HepG2 (cell line): ENCODE data around the gene SWI5. TPM values are rescaled to one million over a fixed set of nuclear protein-coding genes. Genes with fewer than 3 reads are reported as not detected.
A peak's percentile ranks its signal among the peaks of the same experiment; 100 is the strongest.

ENCODE experiments used
- CC2D1A ChIP-seq: sonication (generic); formaldehyde crosslinking; IDR thresholded peaks from 2 replicates; pipeline ENCODE4 v1.8.1; 2023; ENCODE audit warnings: mild to moderate bottlenecking, missing genetic modification reagents
- FIP1L1 ChIP-seq: fragments of 200-400 bp; formaldehyde crosslinking; IDR thresholded peaks from 2 replicates; pipeline ENCODE4 v1.6.1; 2018; ENCODE audit warnings: low read depth, mild to moderate bottlenecking, low read length, moderate library complexity, borderline replicate concordance; ENCODE audit not compliant: insufficient read depth
- FOXK2 ChIP-seq: fragments of 450-650 bp; IDR thresholded peaks from 2 replicates; pipeline ENCODE4 v1.6.1; 2016
- KDM6A ChIP-seq: IDR thresholded peaks from 2 replicates; pipeline ENCODE4 v1.6.1; 2016; ENCODE audit warnings: low read depth
- MAFK ChIP-seq, 2 experiments: IDR thresholded peaks in 1 of 2; conservative IDR thresholded peaks in 1 of 2; 2 replicates each; pipeline ENCODE4 v1.6.1; 2011; ENCODE audit warnings: improper control_type of control experiment in 2 of 2, low read length in 2 of 2
- MED8 ChIP-seq: sonication (generic); formaldehyde crosslinking; IDR thresholded peaks from 2 replicates; pipeline ENCODE4 v1.8.1; 2023; ENCODE audit warnings: mild to moderate bottlenecking, missing genetic modification reagents; ENCODE audit not compliant: insufficient replicate concordance
- NFYB ChIP-seq: sonication (generic); formaldehyde crosslinking; IDR thresholded peaks from 2 replicates; pipeline ENCODE4 v1.4.0; 2020; ENCODE audit warnings: missing genetic modification reagents
- PITX1 ChIP-seq: sonication (generic); formaldehyde crosslinking; IDR thresholded peaks from 2 replicates; pipeline ENCODE4 v1.5.1; 2020; ENCODE audit warnings: mild to moderate bottlenecking, missing genetic modification reagents
- SMAD9 ChIP-seq: sonication (generic); formaldehyde crosslinking; IDR thresholded peaks from 2 replicates; pipeline ENCODE4 v1.5.1; 2020; ENCODE audit warnings: mild to moderate bottlenecking, missing genetic modification reagents
- TBL1XR1 ChIP-seq: fragments of 150-350 bp; IDR thresholded peaks from 2 replicates; pipeline ENCODE4 v1.6.1; 2014; ENCODE audit warnings: borderline replicate concordance, low read length; ENCODE audit not compliant: partially characterized antibody
- U2AF2 ChIP-seq: fragments of 200-400 bp; formaldehyde crosslinking; IDR thresholded peaks from 2 replicates; pipeline ENCODE4 v1.6.1; 2017; ENCODE audit warnings: low read depth, mild to moderate bottlenecking, low read length
- ZNF3 ChIP-seq: IDR thresholded peaks from 2 replicates; pipeline ENCODE4 v1.7.0; 2017; ENCODE audit warnings: inconsistent platforms
- ZNF552 ChIP-seq: sonication (generic); formaldehyde crosslinking; IDR thresholded peaks from 2 replicates; pipeline ENCODE4 v1.9.0; 2022; ENCODE audit warnings: missing genetic modification reagents, mild to moderate bottlenecking, borderline replicate concordance
- ZNF570 ChIP-seq: sonication (generic); formaldehyde crosslinking; IDR thresholded peaks from 2 replicates; pipeline ENCODE4 v1.4.0; 2020; ENCODE audit warnings: mild to moderate bottlenecking, missing genetic modification reagents, borderline replicate concordance
- polyA plus RNA-seq, 8 experiments: library from polyadenylated mRNA; depleted of rRNA in 3 of 8; stranded (reverse) in 7 of 8; unstranded in 1 of 8; fragments of >200 nt; fragmentation: Illumina TruSeq in 4 of 8; extraction: Trizol in 4 of 8; gene quantifications; 2 replicates each; pipeline versions ENCODE4 v1.2.1 to v1.2.3, GENCODE V29; 2011 to 2016; ENCODE audit warnings: low read depth in 4 of 8, missing spikeins in 1 of 8, mixed read lengths in 1 of 8; ENCODE audit not compliant: insufficient read depth in 1 of 8
- total RNA-seq, 5 experiments: library from RNA; depleted of rRNA; stranded (reverse); fragments of >200 nt; fragmentation: Illumina TruSeq; extraction: Trizol; gene quantifications; 2 replicates each; pipeline ENCODE4 v1.2.3, GENCODE V29; 2016; ENCODE audit warnings: low read depth in 1 of 5
- TF ChIP-seq, protein P1 (sequence below): sonication (generic); formaldehyde crosslinking; IDR thresholded peaks from 2 replicates; pipeline ENCODE4 v1.5.0; 2020; ENCODE audit warnings: mild to moderate bottlenecking, low read depth, missing genetic modification reagents, borderline replicate concordance
- TF ChIP-seq, protein P2 (sequence below): sonication (generic); formaldehyde crosslinking; IDR thresholded peaks from 2 replicates; pipeline ENCODE4 v1.5.0; 2020; ENCODE audit warnings: mild to moderate bottlenecking, missing genetic modification reagents, borderline replicate concordance
- TF ChIP-seq, protein P3 (sequence below): sonication (generic); formaldehyde crosslinking; IDR thresholded peaks from 2 replicates; pipeline ENCODE4 v1.5.0; 2020; ENCODE audit warnings: missing genetic modification reagents, mild to moderate bottlenecking, borderline replicate concordance
- TF ChIP-seq, protein P4 (sequence below): sonication (generic); formaldehyde crosslinking; IDR thresholded peaks from 2 replicates; pipeline ENCODE4 v1.5.0; 2020; ENCODE audit warnings: missing genetic modification reagents
- TF ChIP-seq, protein P5 (sequence below): sonication (generic); formaldehyde crosslinking; IDR thresholded peaks from 2 replicates; pipeline ENCODE4 v1.4.0; 2020; ENCODE audit warnings: missing genetic modification reagents

SWI5 gene
- total and polyA plus RNA-seq, 2 of the 13 experiments (the other 11 are each of a cell fraction or from before 2014, with no cell fraction given) = 39.2 to 41.0 TPM

DNA sequence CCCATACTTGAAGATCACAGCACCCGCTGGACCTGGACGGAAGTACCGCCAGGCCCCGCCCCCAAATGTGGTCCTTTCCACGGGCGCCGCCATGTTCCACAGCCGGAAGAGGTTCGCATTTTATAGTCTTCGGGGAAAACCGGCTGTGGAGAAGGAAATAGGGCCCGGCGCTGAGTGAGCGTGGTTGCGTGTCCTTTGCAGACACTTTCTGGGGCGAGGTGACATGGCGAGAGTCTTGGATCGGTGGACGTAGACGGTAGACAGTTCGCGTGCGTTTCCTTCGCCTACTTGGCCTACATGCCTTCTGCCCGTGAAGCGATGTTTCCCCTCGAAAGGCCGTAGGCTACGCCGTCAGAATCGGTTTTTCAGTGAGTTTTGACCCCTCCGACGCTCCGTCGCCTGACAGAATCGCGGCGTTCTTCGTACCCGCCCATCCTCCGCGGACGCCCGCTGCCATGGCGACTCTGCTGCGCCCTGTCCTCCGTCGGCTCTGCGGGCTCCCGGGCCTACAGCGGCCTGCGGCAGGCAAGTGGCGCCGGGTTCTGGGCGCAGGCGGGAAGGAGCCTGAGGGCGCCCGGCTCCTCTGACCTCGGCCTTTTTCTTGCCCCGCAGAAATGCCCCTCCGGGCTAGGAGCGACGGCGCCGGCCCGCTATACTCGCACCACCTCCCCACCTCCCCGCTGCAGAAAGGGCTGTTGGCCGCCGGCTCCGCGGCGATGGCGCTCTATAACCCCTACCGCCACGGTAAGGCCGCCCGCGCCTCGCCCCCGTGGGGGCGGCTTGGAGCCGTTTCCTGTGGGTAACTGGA, 46.5 kb downstream of the SWI5 start, which contains the start of the genes COQ4 and TRUB2 (continued):
- TF ChIP-seq, protein P1, sequence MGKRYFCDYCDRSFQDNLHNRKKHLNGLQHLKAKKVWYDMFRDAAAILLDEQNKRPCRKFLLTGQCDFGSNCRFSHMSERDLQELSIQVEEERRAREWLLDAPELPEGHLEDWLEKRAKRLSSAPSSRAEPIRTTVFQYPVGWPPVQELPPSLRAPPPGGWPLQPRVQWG (CRISPR knock-in tag) = no peak
- TF ChIP-seq, protein P2, sequence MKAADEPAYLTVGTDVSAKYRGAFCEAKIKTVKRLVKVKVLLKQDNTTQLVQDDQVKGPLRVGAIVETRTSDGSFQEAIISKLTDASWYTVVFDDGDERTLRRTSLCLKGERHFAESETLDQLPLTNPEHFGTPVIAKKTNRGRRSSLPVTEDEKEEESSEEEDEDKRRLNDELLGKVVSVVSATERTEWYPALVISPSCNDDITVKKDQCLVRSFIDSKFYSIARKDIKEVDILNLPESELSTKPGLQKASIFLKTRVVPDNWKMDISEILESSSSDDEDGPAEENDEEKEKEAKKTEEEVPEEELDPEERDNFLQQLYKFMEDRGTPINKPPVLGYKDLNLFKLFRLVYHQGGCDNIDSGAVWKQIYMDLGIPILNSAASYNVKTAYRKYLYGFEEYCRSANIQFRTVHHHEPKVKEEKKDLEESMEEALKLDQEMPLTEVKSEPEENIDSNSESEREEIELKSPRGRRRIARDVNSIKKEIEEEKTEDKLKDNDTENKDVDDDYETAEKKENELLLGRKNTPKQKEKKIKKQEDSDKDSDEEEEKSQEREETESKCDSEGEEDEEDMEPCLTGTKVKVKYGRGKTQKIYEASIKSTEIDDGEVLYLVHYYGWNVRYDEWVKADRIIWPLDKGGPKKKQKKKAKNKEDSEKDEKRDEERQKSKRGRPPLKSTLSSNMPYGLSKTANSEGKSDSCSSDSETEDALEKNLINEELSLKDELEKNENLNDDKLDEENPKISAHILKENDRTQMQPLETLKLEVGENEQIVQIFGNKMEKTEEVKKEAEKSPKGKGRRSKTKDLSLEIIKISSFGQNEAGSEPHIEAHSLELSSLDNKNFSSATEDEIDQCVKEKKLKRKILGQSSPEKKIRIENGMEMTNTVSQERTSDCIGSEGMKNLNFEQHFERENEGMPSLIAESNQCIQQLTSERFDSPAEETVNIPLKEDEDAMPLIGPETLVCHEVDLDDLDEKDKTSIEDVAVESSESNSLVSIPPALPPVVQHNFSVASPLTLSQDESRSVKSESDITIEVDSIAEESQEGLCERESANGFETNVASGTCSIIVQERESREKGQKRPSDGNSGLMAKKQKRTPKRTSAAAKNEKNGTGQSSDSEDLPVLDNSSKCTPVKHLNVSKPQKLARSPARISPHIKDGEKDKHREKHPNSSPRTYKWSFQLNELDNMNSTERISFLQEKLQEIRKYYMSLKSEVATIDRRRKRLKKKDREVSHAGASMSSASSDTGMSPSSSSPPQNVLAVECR (CRISPR knock-in tag) = peak; percentile 98
- no peak for TF ChIP-seq MAFK (conservative IDR thresholded peaks at IDR 0.05 in 1 of 2, IDR thresholded peaks at IDR 0.05 in 1 of 2; ENCODE audit: low read length in 2 of 2)
- no peak for TF ChIP-seq MED8 (CRISPR knock-in tag)
- TF ChIP-seq TBL1XR1 = peak; percentile 48
- no peak for TF ChIP-seq ZNF552
- no peak for TF ChIP-seq KDM6A (CRISPR knock-in tag)
- TF ChIP-seq, protein P3, sequence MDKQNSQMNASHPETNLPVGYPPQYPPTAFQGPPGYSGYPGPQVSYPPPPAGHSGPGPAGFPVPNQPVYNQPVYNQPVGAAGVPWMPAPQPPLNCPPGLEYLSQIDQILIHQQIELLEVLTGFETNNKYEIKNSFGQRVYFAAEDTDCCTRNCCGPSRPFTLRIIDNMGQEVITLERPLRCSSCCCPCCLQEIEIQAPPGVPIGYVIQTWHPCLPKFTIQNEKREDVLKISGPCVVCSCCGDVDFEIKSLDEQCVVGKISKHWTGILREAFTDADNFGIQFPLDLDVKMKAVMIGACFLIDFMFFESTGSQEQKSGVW (CRISPR knock-in tag) = no peak
- no peak for TF ChIP-seq NFYB (CRISPR knock-in tag)
- no peak for TF ChIP-seq SMAD9
- TF ChIP-seq, protein P4, sequence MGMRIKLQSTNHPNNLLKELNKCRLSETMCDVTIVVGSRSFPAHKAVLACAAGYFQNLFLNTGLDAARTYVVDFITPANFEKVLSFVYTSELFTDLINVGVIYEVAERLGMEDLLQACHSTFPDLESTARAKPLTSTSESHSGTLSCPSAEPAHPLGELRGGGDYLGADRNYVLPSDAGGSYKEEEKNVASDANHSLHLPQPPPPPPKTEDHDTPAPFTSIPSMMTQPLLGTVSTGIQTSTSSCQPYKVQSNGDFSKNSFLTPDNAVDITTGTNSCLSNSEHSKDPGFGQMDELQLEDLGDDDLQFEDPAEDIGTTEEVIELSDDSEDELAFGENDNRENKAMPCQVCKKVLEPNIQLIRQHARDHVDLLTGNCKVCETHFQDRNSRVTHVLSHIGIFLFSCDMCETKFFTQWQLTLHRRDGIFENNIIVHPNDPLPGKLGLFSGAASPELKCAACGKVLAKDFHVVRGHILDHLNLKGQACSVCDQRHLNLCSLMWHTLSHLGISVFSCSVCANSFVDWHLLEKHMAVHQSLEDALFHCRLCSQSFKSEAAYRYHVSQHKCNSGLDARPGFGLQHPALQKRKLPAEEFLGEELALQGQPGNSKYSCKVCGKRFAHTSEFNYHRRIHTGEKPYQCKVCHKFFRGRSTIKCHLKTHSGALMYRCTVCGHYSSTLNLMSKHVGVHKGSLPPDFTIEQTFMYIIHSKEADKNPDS = no peak
- TF ChIP-seq ZNF3 (CRISPR knock-in tag) = no peak
- TF ChIP-seq CC2D1A (CRISPR knock-in tag) = no peak
- 0 out of 2 replicates have a peak, but pooled peaks have one; percentile 40 for TF ChIP-seq ZNF570
- peak; percentile 64 for TF ChIP-seq PITX1
- TF ChIP-seq, protein P5, sequence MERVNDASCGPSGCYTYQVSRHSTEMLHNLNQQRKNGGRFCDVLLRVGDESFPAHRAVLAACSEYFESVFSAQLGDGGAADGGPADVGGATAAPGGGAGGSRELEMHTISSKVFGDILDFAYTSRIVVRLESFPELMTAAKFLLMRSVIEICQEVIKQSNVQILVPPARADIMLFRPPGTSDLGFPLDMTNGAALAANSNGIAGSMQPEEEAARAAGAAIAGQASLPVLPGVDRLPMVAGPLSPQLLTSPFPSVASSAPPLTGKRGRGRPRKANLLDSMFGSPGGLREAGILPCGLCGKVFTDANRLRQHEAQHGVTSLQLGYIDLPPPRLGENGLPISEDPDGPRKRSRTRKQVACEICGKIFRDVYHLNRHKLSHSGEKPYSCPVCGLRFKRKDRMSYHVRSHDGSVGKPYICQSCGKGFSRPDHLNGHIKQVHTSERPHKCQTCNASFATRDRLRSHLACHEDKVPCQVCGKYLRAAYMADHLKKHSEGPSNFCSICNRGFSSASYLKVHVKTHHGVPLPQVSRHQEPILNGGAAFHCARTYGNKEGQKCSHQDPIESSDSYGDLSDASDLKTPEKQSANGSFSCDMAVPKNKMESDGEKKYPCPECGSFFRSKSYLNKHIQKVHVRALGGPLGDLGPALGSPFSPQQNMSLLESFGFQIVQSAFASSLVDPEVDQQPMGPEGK (CRISPR knock-in tag) = peak; percentile 36; the same call in 1 of the 2 replicates
- no peak for TF ChIP-seq FOXK2
- TF ChIP-seq FIP1L1 = no peak
- peak; percentile 81; the same call in 1 of the 2 replicates for TF ChIP-seq U2AF2
